Esophagus squamous epithelium (tissue), 5 donors: Measurements from ENCODE around the gene ACER3. TPM values are rescaled to one million over a fixed set of nuclear protein-coding genes. Genes with fewer than 3 reads are reported as not detected.

ENCODE experiments used
- DNase-seq: peaks from one replicate; lab custom pipeline; 2025; lab: John Stamatoyannopoulos, UW
- H3K27ac ChIP-seq, 4 donors: fragments of 200-600 bp; sonication (generic); one replicate each; pipeline ENCODE4 v1.5.1; 2016 to 2019; ENCODE audit warnings: mild to moderate bottlenecking in 1 of 4
- H3K27me3 ChIP-seq, 4 donors: fragments of 200-600 bp; sonication (generic); 1 replicate in 3 of 4; 2 replicates in 1 of 4; pipeline versions ENCODE4 v1.5.1 to v1.6.0; 2017 to 2021; ENCODE audit warnings: antibody characterized with exemption in 1 of 4
- H3K36me3 ChIP-seq, 3 donors: fragments of 200-600 bp; sonication (generic); one replicate each; pipeline ENCODE4 v1.5.1; 2016 to 2019
- H3K4me1 ChIP-seq, 3 donors: fragments of 200-600 bp; sonication (generic); one replicate each; pipeline ENCODE4 v1.5.1; 2017 to 2019
- H3K4me3 ChIP-seq, 4 donors: fragments of 200-600 bp; sonication (generic); 1 replicate in 3 of 4; 2 replicates in 1 of 4; pipeline ENCODE4 v1.5.1; 2016 to 2019; ENCODE audit warnings: mild to moderate bottlenecking in 2 of 4, moderate library complexity in 1 of 4
- H3K9me3 ChIP-seq, 3 donors: fragments of 200-600 bp; sonication (generic); one replicate each; pipeline ENCODE4 v1.5.1; 2016 to 2019
- POLR2A ChIP-seq, 4 donors: fragments of 450-650 bp; IDR thresholded peaks; one replicate each; pipeline ENCODE4 v1.6.1; 2017; ENCODE audit warnings: antibody characterized with exemption in 4 of 4, mild to moderate bottlenecking in 4 of 4, moderate library complexity in 3 of 4
- WGBS, 2 donors: methylation state at CpG; one replicate each; pipeline ENCODE4 v1.1.5; 2018; 5-methylcytosine and 5-hydroxymethylcytosine counted together
- intact Hi-C: fragments of 100-400 bp; cut with DNase I; formaldehyde crosslinking; loops from one replicate; pipeline ENCODE4 v1.15.0; 2022
- total RNA-seq, 4 donors: library from RNA; depleted of rRNA; stranded (reverse); fragments of >200 nt; gene quantifications; one replicate each; pipeline ENCODE4 v1.1.0, GENCODE V29; 2016
- TF ChIP-seq, protein P1 (sequence below), 6 experiments: fragments of 450-650 bp in 4 of 6; fragments of 200-600 bp in 2 of 6; sonication (generic) in 2 of 6; IDR thresholded peaks; one replicate each; pipeline ENCODE4 v1.5.1; 2016 to 2019; ENCODE audit warnings: antibody characterized with exemption in 6 of 6, mild to moderate bottlenecking in 4 of 6, moderate library complexity in 4 of 6
- donor health status: DM: yes; HTN: yes; CAD: no.

Gene ACER3
- total RNA-seq, 4 donors from 2014 or later = 9.9 to 34.2 (median 23.3) TPM

DNA sequence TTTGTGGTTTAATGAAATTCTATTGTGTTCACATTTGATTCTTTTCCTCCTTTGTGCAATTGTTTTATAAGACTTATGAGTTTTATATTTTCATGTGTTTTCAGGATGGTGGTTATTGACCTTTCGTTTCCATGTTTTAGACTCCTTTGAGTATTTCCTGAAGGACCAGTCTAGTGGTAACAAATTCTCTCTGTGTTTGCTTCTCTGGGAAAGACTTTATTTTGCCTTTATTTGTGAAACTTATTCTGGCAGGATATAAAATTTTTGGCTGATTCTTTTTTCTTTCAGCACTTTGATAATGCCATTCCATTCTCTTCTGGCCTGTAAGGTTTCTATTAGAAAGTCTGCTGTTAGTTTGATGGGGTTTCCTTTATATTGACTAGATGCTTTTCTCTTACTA, 83.5 kb downstream of the ACER3 start:
- intact Hi-C loops = no loop called here
- Histone ChIP-seq H3K4me1 (no peaks in the 10 kb centered on the region), H3K36me3 (no peaks in the 10 kb centered on the region), H3K27me3 (no peaks in the 10 kb centered on the region), H3K4me3 (no peak overlapping the region), H3K27ac (no peak overlapping the region), H3K9me3 (peaks cover 0 to 10% (median 4%) of the 10 kb centered on the region in 3 donors)
- TF ChIP-seq POLR2A (IDR thresholded peaks at IDR 0.05) = no peak
- 95 to 100% methylated on average over 1 of the region's 1 CpG for WGBS, 2 donors
- no peak for DNase-seq

DNA sequence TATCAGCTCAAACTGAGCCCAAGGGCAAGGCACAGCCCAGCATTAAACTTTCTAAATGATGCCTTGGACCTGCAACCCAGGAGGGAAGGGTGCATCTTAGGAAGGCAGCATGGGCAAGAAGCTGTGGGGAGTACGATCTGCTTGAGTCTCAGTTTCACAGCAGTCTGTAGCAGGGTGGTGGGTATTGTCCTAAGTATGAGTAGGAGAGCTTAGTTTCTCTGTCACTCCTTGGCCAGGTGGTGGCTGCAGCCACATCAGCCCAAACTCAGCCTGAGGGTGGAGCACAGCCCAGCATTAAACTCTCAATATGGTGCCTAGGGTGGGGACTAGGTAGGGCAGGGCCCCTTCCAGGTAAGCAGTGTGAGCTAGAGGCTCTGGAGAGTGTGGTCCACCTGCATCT, 85.5 kb downstream of the ACER3 start:
- Histone ChIP-seq H3K9me3 (peaks cover 0 to 10% (median 4%) of the 10 kb centered on the region in 3 donors), H3K36me3 (no peaks in the 10 kb centered on the region), H3K4me1 (no peaks in the 10 kb centered on the region), H3K27ac (no peak overlapping the region), H3K27me3 (no peaks in the 10 kb centered on the region), H3K4me3 (no peak overlapping the region)
- TF ChIP-seq, protein P1, sequence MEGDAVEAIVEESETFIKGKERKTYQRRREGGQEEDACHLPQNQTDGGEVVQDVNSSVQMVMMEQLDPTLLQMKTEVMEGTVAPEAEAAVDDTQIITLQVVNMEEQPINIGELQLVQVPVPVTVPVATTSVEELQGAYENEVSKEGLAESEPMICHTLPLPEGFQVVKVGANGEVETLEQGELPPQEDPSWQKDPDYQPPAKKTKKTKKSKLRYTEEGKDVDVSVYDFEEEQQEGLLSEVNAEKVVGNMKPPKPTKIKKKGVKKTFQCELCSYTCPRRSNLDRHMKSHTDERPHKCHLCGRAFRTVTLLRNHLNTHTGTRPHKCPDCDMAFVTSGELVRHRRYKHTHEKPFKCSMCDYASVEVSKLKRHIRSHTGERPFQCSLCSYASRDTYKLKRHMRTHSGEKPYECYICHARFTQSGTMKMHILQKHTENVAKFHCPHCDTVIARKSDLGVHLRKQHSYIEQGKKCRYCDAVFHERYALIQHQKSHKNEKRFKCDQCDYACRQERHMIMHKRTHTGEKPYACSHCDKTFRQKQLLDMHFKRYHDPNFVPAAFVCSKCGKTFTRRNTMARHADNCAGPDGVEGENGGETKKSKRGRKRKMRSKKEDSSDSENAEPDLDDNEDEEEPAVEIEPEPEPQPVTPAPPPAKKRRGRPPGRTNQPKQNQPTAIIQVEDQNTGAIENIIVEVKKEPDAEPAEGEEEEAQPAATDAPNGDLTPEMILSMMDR (IDR thresholded peaks at IDR 0.05) = no peak
- no peak for TF ChIP-seq POLR2A (IDR thresholded peaks at IDR 0.05)
- DNase-seq = no peak
- intact Hi-C loops = no loop called here
- 88 to 100% methylated on average over 1 of the region's 1 CpG for WGBS, 2 donors

DNA sequence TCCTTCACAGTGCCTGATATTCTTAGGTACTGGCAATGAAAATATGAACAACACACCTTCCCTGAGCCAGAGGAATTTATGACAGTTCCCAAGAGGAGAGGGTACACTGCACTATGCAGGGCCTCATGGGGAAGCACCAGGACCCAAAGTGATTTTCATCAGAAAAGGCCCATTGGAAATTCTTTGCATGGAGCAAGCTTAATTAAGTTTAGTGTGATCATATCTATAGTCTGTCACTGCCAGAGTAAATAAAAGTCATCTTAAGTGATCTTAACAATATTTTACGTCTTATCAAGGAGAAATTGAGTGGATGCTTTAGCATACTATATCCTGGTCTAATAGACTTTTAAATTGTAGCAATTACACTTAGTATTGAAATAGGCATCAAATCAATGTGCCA, 86.5 kb downstream of the ACER3 start:
- H3K27ac ChIP-seq = no peak overlapping the region
- H3K4me1 ChIP-seq = no peaks in the 10 kb centered on the region
- TF ChIP-seq POLR2A (IDR thresholded peaks at IDR 0.05) = no peak
- TF ChIP-seq, protein P1 (IDR thresholded peaks at IDR 0.05) = no peak
- WGBS, 2 donors = 89 to 94% methylated on average over 1 of the region's 1 CpG
- H3K27me3 ChIP-seq = no peaks in the 10 kb centered on the region
- no peak overlapping the region for H3K4me3 ChIP-seq
- H3K9me3 ChIP-seq = peaks cover 0 to 10% (median 4%) of the 10 kb centered on the region in 3 donors
- intact Hi-C loops = no loop called here
- no peaks in the 10 kb centered on the region for H3K36me3 ChIP-seq
- no peak for DNase-seq

DNA sequence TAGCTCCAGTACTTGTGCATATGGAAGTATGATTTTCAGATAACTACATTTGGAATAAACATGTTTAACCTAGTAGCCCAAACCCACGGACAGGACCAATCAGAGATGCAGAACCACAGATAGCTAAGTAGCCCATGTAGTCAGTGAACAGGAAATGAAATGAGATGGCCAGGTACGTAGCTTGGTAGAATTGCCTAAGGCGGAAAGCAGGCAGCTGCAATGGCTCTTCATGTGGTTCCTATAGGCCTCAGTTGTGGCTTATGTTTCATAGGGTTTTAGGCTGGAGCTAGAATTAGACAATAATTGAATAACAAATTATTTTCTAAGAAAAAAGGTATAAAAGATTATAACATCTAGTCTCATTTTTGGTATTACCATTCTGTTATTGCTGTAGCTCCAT, 87.1 kb downstream of the ACER3 start:
- 86 to 89% methylated on average over 3 of the region's 3 CpGs for WGBS, 2 donors
- Histone ChIP-seq H3K9me3 (peaks cover 0 to 10% (median 4%) of the 10 kb centered on the region in 3 donors), H3K27me3 (no peaks in the 10 kb centered on the region), H3K4me3 (no peak overlapping the region), H3K36me3 (no peaks in the 10 kb centered on the region), H3K27ac (no peak overlapping the region), H3K4me1 (no peaks in the 10 kb centered on the region)
- DNase-seq = no peak
- intact Hi-C loops = no loop called here
- TF ChIP-seq, protein P1 (IDR thresholded peaks at IDR 0.05) = no peak
- no peak for TF ChIP-seq POLR2A (IDR thresholded peaks at IDR 0.05)

DNA sequence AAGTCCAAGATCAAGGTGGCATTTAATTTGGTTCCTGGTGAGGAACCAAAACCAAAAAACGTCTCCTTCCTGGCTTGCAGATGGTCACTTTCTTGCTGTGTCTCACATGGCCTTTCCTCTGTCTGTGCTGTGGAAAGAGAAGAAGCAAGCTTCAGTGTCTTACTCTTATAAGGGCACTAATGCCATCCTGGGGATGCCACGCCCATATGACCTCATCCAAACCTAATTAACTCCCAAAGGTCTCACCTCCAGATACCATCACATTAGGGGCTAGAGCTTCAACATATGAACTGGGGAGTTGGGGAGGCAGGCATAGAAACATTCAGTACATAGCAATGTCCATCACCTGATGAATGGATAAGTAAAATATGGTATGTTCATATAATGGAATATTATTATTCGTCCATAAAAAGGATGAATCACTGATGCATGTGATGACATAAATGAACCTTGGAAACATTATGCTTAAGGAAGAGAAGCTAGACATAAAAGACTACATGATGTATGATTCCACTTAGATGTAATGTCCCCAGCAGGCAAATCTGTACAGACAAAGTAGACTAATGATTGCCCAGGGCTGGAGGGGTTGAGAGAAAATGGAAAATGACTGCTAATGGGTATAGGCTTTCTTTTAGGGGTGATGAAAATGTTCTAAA, 94.9 kb downstream of the ACER3 start:
- Histone ChIP-seq H3K4me1 (no peaks in the 10 kb centered on the region), H3K4me3 (no peak overlapping the region), H3K9me3 (no peaks in the 10 kb centered on the region), H3K36me3 (peaks cover 0 to 16% (median 0%) of the 10 kb centered on the region in 3 donors), H3K27me3 (no peaks in the 10 kb centered on the region), H3K27ac (no peak overlapping the region)
- no peak for DNase-seq
- WGBS, 2 donors = 72 to 85% methylated on average over 3 of the region's 3 CpGs
- intact Hi-C loops = no loop called here
- TF ChIP-seq POLR2A (IDR thresholded peaks at IDR 0.05) = no peak
- TF ChIP-seq, protein P1 (IDR thresholded peaks at IDR 0.05) = no peak
